BJ (cell line): ENCODE data around the gene GDPD1. TPM values are rescaled to one million over a fixed set of nuclear protein-coding genes. Genes with fewer than 3 reads are reported as not detected.

ENCODE experiments used
- CTCF ChIA-PET: fragments of 350-600 bp; formaldehyde crosslinking; extraction: SDS; loops from one replicate; lab custom pipeline; 2021; ENCODE audit warnings: antibody characterized with exemption, inconsistent platforms; lab: Yijun Ruan, JAX
- POLR2A ChIA-PET: fragments of 300-600 bp; sonication (Branson Sonifier 250); formaldehyde crosslinking; extraction: SDS; loops from one replicate; lab custom pipeline; 2021; ENCODE audit warnings: antibody characterized with exemption; lab: Charles Lee
- DNase-seq: peaks from one replicate; pipeline ENCODE4 v3.0.0-alpha.2; 2011; ENCODE audit warnings: low read depth
- H3K27me3 ChIP-seq: 2 replicates; pipeline ENCODE4 v1.6.0; 2011; ENCODE audit warnings: low read length; ENCODE audit not compliant: control insufficient read depth, insufficient read depth
- H3K36me3 ChIP-seq: 2 replicates; pipeline ENCODE4 v1.5.1; 2011; ENCODE audit warnings: low read length; ENCODE audit not compliant: control insufficient read depth, insufficient read depth
- H3K4me3 ChIP-seq: 2 replicates; pipeline ENCODE4 v1.5.1; 2011; ENCODE audit warnings: low read depth, mild to moderate bottlenecking, control low read depth, low read length
- CTCF ChIP-seq: IDR thresholded peaks from 2 replicates; pipeline ENCODE4 v1.5.1; 2011; ENCODE audit warnings: low read depth, mild to moderate bottlenecking, control low read depth, inconsistent platforms, low read length, moderate library complexity; ENCODE audit not compliant: insufficient read depth
- polyA plus RNA-seq: library from polyadenylated mRNA; depleted of rRNA; stranded (reverse); fragments of >200 nt; gene quantifications from 2 replicates; pipeline ENCODE4 v1.2.3, GENCODE V29; 2011

GDPD1 gene
- polyA plus RNA-seq, 1 experiment = 0.86 TPM

DNA sequence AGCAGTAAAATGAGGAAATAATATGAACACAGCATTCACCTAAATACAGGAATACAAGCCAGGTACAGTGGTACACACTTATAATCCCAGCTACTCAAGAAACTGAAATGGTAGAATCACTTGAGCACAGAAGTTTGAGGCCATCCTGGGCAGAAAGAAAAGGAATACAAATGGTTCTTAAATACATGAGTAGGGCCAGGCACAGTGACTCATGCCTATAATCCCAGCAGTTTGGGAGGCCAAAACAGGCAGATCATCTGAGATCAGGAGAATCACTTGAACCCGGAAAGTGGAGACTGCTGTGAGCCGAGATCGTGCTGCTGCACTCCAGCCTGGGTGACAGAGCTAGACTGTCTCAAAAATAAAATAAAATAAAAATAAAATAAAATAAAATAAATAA is 33.5 kb upstream of the GDPD1 start:
- H3K4me3 ChIP-seq = no peak overlapping the region
- no peaks in the 10 kb centered on the region for H3K27me3 ChIP-seq
- ChIA-PET POLR2A (no interaction called here), CTCF (no interaction called here)
- no peak for TF ChIP-seq CTCF
- H3K36me3 ChIP-seq = no peaks in the 10 kb centered on the region
- DNase-seq = no peak

- no peak for DNase-seq
- H3K27me3 ChIP-seq = no peaks in the 10 kb centered on the region
- no peak for TF ChIP-seq CTCF
- ChIA-PET CTCF (interaction anchor here (0.6 to 1.3 kb wide), 2 partner anchors 10 to 38 kb away, joined by 3 read pairs; no protein-coding TSS in a partner anchor), POLR2A (no interaction called here)
- H3K4me3 ChIP-seq = no peak overlapping the region
- no peaks in the 10 kb centered on the region for H3K36me3 ChIP-seq
These were observed 29.5 kb upstream of the GDPD1 start for GRCh38 chr17:59190806-59191205.

DNA sequence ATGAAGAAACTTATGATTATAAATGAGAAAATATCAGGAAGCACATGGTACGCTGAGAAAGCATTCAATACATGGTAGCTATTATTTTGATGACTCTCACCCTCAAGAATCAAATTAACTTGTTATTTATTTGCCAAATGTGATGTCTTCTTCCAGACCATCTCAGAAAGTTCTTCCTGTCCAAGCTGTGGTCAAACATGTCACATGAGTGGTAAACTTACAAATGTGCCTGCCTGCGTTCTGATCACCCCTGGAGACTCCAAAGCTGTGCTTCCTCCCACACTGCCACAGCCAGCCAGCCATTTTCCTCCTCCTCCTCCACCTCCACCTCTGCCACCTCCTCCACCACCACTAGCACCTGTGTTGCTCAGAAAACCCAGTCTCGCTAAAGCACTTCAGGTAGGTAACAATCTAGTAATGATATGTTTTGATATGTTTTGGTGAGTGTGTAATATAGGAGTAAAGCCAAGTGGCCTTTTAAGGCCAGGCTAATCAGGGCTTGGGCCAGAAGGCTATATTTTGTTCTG is 26.9 kb upstream of the GDPD1 start:
- Histone ChIP-seq H3K36me3 (no peaks in the 10 kb centered on the region), H3K27me3 (no peaks in the 10 kb centered on the region), H3K4me3 (no peak overlapping the region)
- POLR2A ChIA-PET = no interaction called here
- TF ChIP-seq CTCF = no peak
- CTCF ChIA-PET = no interaction called here
- no peak for DNase-seq

DNA sequence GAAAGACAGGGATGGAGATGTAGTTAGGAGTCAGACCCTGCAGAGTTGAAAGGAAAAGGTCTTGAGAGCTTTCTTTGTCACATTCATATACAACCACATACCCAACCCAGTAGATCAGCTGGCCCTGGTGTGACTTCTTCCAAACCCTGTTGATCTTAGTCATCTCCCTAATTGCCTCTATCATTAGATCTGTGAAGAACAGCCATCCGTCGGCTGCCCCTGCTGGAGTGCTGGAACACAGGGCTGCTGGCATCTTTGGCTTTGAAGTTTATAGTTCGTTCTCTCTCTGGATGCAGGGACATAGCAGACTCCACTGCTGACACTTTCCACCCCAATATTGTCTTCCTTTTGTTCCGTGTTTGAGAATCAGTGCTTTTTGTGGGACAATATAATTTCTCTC is 20.9 kb upstream of the GDPD1 start:
- DNase-seq = no peak
- POLR2A ChIA-PET = no interaction called here
- TF ChIP-seq CTCF = no peak
- H3K4me3 ChIP-seq = no peak overlapping the region
- peaks cover 2% of the 10 kb centered on the region; the same call in 1 of the 2 replicates for H3K36me3 ChIP-seq
- H3K27me3 ChIP-seq = no peaks in the 10 kb centered on the region
- CTCF ChIA-PET = no interaction called here

- POLR2A ChIA-PET = no interaction called here
- H3K4me3 ChIP-seq = no peak overlapping the region
These were observed 18.0 kb upstream of the GDPD1 start for GRCh38 chr17:59202320-59202719.

More at GRCh38 chr17:59202320-59202719, 18.0 kb upstream of the GDPD1 start:
- Histone ChIP-seq H3K27me3 (no peaks in the 10 kb centered on the region), H3K36me3 (peaks cover 2% of the 10 kb centered on the region; the same call in 1 of the 2 replicates)
- no peak for DNase-seq
- no peak for TF ChIP-seq CTCF
- CTCF ChIA-PET = no interaction called here
